Measurements from ENCODE around the gene IER2. TPM values are rescaled to one million over a fixed set of nuclear protein-coding genes. Genes with fewer than 3 reads are reported as not detected.
A peak's percentile ranks its signal among the peaks of the same experiment; 100 is the strongest.

Gene IER2
- total and polyA plus RNA-seq, 9 of the 15 experiments (the other 6 are each of a cell fraction or from before 2014, with no cell fraction given) = 4.5 to 205 (median 23.7) TPM

DNA sequence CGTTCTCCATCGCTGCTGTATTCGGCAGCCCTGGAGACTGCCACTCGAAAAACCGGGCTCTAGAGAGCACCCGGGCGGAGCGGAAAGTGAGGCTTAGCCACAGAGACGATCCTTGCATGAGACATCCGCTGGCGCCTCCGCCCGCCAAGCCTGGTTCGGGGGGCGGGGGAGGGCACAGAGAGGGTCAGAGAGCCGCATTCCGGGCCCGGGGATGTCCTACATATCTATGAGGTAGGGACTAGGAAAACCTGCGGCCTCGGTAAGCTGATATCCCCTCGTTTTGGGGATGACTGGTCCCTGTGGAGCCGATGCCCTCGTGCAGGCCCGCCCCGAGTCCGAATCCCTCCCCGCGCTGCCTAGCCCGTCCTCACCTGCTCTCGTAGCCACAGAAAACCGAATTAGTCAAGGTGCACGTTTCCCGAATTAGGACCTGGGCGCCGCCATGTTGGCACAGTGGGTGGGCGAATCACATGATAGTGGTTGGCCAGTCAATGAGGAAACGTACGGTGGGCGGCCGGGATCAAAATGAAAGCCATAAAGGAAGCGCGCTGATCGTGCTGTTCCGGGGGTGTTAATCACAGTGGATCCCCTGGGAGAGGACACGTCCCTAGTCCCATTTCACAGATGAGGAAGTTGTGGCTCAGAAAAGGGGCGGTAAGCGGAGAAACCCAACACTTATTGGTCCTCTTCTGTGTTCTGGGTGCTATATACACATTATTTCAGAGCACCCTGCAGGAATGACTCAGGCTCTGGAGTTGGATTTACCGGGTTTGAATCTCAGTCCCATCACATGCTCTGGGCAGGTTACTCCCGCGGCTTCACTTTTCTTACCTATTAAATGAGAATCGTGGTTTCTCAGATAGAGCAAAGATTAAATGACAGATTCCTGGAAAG is 33.7 kb upstream of the IER2 start, which contains the start of gene TRMT1 (continued):
- TF ChIP-seq, protein P1, sequence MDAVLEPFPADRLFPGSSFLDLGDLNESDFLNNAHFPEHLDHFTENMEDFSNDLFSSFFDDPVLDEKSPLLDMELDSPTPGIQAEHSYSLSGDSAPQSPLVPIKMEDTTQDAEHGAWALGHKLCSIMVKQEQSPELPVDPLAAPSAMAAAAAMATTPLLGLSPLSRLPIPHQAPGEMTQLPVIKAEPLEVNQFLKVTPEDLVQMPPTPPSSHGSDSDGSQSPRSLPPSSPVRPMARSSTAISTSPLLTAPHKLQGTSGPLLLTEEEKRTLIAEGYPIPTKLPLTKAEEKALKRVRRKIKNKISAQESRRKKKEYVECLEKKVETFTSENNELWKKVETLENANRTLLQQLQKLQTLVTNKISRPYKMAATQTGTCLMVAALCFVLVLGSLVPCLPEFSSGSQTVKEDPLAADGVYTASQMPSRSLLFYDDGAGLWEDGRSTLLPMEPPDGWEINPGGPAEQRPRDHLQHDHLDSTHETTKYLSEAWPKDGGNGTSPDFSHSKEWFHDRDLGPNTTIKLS (IDR thresholded peaks at IDR 0.05; ENCODE audit: borderline replicate concordance, low read depth) = peak; percentile 63
- TF ChIP-seq HOXB6 (CRISPR knock-in tag; IDR thresholded peaks at IDR 0.05; ENCODE audit: borderline replicate concordance) = no peak
- TF ChIP-seq ZNF668 (CRISPR knock-in tag; IDR thresholded peaks at IDR 0.05) = no peak
- no peak for TF ChIP-seq PRMT5 (CRISPR knock-in tag; IDR thresholded peaks at IDR 0.05)
- TF ChIP-seq NFYB (IDR thresholded peaks at IDR 0.05; ENCODE audit: extremely low read depth, insufficient read length) = peak; percentile 70
- TF ChIP-seq CUX1 (CRISPR knock-in tag; IDR thresholded peaks at IDR 0.05) = no peak
- no peak for TF ChIP-seq ZNF395 (CRISPR knock-in tag; IDR thresholded peaks at IDR 0.05)
- no peak for TF ChIP-seq GTF2A2 (tag; IDR thresholded peaks at IDR 0.05)
- TF ChIP-seq POLR2AphosphoS5 (IDR thresholded peaks at IDR 0.05; ENCODE audit: control insufficient read depth, insufficient read depth, low read depth, low read length) = no peak
- no peak for TF ChIP-seq HNRNPL (IDR thresholded peaks at IDR 0.05; ENCODE audit: low read depth, low read length)
- no peak for TF ChIP-seq RBM17 (IDR thresholded peaks at IDR 0.05; ENCODE audit: borderline replicate concordance, low read depth, low read length)
- TF ChIP-seq HDAC1 (IDR thresholded peaks at IDR 0.05) = peak; percentile 99 to 100
- TF ChIP-seq ATF4 (CRISPR knock-in tag; IDR thresholded peaks at IDR 0.05) = no peak
- TF ChIP-seq CREB1 (IDR thresholded peaks at IDR 0.05) = no peak
- no peak for TF ChIP-seq CREB1 (CRISPR knock-in tag; IDR thresholded peaks at IDR 0.05)
- peak; percentile 41; the same call in 1 of the 2 replicates for TF ChIP-seq BACH1 (tag; IDR thresholded peaks at IDR 0.05)
- no peak for TF ChIP-seq NFE2L1 (tag; IDR thresholded peaks at IDR 0.05; ENCODE audit: borderline replicate concordance, low read depth)
- TF ChIP-seq HMG20B (CRISPR knock-in tag; IDR thresholded peaks at IDR 0.05) = no peak
